CD4-positive, alpha-beta T cell (primary cell): ENCODE results near the gene CDC42SE2. TPM values are rescaled to one million over a fixed set of nuclear protein-coding genes. Genes with fewer than 3 reads are reported as not detected.

Source experiments
- ATAC-seq: fragments of 200-7000 bp; cut with Tn5 transposase; one replicate; pipeline ENCODE4 v1.10.0; 2022; ENCODE audit warnings: mild to moderate bottlenecking; ENCODE audit not compliant: poor library complexity
- CTCF ChIA-PET: fragments of 350-600 bp; sonication (Branson Sonifier 250); formaldehyde crosslinking; loops from one replicate; lab custom pipeline; 2021; ENCODE audit warnings: antibody characterized with exemption, inconsistent platforms; lab: Charles Lee
- POLR2A ChIA-PET: fragments of 350-600 bp; sonication (Branson Sonifier 250); formaldehyde crosslinking; loops from one replicate; lab custom pipeline; 2021; ENCODE audit warnings: antibody characterized with exemption, inconsistent platforms; lab: Charles Lee
- DNase-seq, 14 experiments: peaks; one replicate each; pipeline ENCODE4 v3.0.0-alpha.2; 2013 to 2020; ENCODE audit warnings: mixed read lengths in 2 of 14
- H3K27ac ChIP-seq, 2 donors: one replicate each; pipeline versions ENCODE4 v1.5.1 to v1.7.0; 2013; ENCODE audit warnings: low read length in 2 of 2, low read depth in 1 of 2, mild to moderate bottlenecking in 1 of 2
- H3K27me3 ChIP-seq, 2 experiments: 1 replicate in 1 of 2; 2 replicates in 1 of 2; pipeline versions ENCODE4 v1.6.1 to v1.7.0; 2013; ENCODE audit warnings: low read length in 2 of 2, control low read depth in 1 of 2, mild to moderate bottlenecking in 1 of 2, moderate library complexity in 1 of 2; ENCODE audit not compliant: insufficient read depth in 2 of 2, control insufficient read depth in 1 of 2
- H3K36me3 ChIP-seq: one replicate; pipeline ENCODE4 v1.6.1; 2013; ENCODE audit warnings: low read length, control low read depth; ENCODE audit not compliant: insufficient read depth
- H3K4me1 ChIP-seq: one replicate; pipeline ENCODE4 v1.6.1; 2013; ENCODE audit warnings: low read length, control low read depth; ENCODE audit not compliant: insufficient read depth
- H3K4me3 ChIP-seq: one replicate; pipeline ENCODE4 v1.5.1; 2013; ENCODE audit warnings: mild to moderate bottlenecking, low read length, moderate library complexity
- H3K9me3 ChIP-seq, 2 experiments: 1 replicate in 1 of 2; 2 replicates in 1 of 2; pipeline versions ENCODE4 v1.6.1 to v1.7.0; 2013; ENCODE audit warnings: low read length in 2 of 2, mild to moderate bottlenecking in 2 of 2, control low read depth in 1 of 2, moderate library complexity in 1 of 2; ENCODE audit not compliant: control insufficient read depth in 1 of 2, insufficient read depth in 1 of 2
- H3K27ac Mint-ChIP-seq: one replicate; pipeline ENCODE4 v1.8.0; 2020; ENCODE audit warnings: mixed read lengths
- H3K27me3 Mint-ChIP-seq: one replicate; pipeline ENCODE4 v1.8.0; 2021; ENCODE audit warnings: mixed read lengths
- H3K36me3 Mint-ChIP-seq: one replicate; pipeline ENCODE4 v1.8.0; 2021; ENCODE audit warnings: low read depth, mixed read lengths
- H3K4me1 Mint-ChIP-seq: one replicate; pipeline ENCODE4 v1.8.0; 2021; ENCODE audit warnings: low read depth, mixed read lengths
- H3K4me3 Mint-ChIP-seq: one replicate; pipeline ENCODE4 v1.8.0; 2020; ENCODE audit warnings: mild to moderate bottlenecking, mixed read lengths
- H3K9me3 Mint-ChIP-seq: one replicate; pipeline ENCODE4 v1.8.0; 2020; ENCODE audit warnings: mixed read lengths
- CTCF ChIP-seq: fragments of 200-600 bp; IDR thresholded peaks from one replicate; pipeline ENCODE4 v1.8.0; 2022; ENCODE audit warnings: antibody characterized with exemption, mild to moderate bottlenecking
- intact Hi-C, 2 experiments: fragments of 100-400 bp; cut with DNase I in 1 of 2; cut with micrococcal nuclease in 1 of 2; formaldehyde crosslinking; loops; one replicate each; pipeline versions ENCODE4 v1.15.1 to v1.9.0; 2023 to 2025; cut with DNase I, micrococcal nuclease
- total RNA-seq, 174 experiments: library from RNA in 2 of 174; stranded (reverse) in 2 of 174; gene quantifications; one replicate each; pipeline ENCODE4 v1.2.3 and lab custom pipeline; 2021 to 2026

CDC42SE2 gene
- total RNA-seq, 2 experiments from 2014 or later: 218 to 230 TPM

GRCh38 chr5:131286400-131286715 is 22.5 kb downstream of the CDC42SE2 start:
- H3K9me3 Mint-ChIP-seq: no peaks in the 10 kb centered on the region
- H3K4me3 Mint-ChIP-seq: no peak overlapping the region
- TF ChIP-seq CTCF: no peak
- DNase-seq: no peak
- ChIA-PET CTCF (interaction anchor here (0.7 to 2.1 kb wide), 5 partner anchors 9 to 714 kb away, joined by 3 to 8 read pairs (median 3); no protein-coding TSS in a partner anchor), POLR2A (interaction anchor here (0.7 to 4.1 kb wide), 6 partner anchors 14 to 100 kb away, joined by 4 to 45 read pairs (median 8); partner anchors contain the start of gene CDC42SE2)
- no peaks in the 10 kb centered on the region for H3K27me3 Mint-ChIP-seq
- H3K4me1 Mint-ChIP-seq: peaks cover 78% of the 10 kb centered on the region
- no peaks in the 10 kb centered on the region for H3K9me3 ChIP-seq
- peak overlapping the region in 1 of 2 donors; percentile 45 for H3K27ac ChIP-seq
- no peak for ATAC-seq
- H3K27me3 ChIP-seq: no peaks in the 10 kb centered on the region
- intact Hi-C loops: no loop called here
- no peak overlapping the region for H3K4me3 ChIP-seq
- H3K36me3 Mint-ChIP-seq: peaks cover 61% of the 10 kb centered on the region
- peaks cover 66% of the 10 kb centered on the region for H3K4me1 ChIP-seq
- peaks cover 30% of the 10 kb centered on the region for H3K36me3 ChIP-seq
- H3K27ac Mint-ChIP-seq: peak overlapping the region; percentile 77

GRCh38 chr5:131288328-131288727 is 24.5 kb downstream of the CDC42SE2 start:
- Histone ChIP-seq H3K9me3 (no peaks in the 10 kb centered on the region), H3K4me3 (no peak overlapping the region), H3K27me3 (no peaks in the 10 kb centered on the region), H3K36me3 (peaks cover 30% of the 10 kb centered on the region), H3K27ac (peak overlapping the region; percentile 42 to 68), H3K4me1 (peaks cover 73% of the 10 kb centered on the region)
- H3K27ac Mint-ChIP-seq: peak overlapping the region; percentile 92
- no peak for DNase-seq
- CTCF ChIA-PET: interaction anchor here (2.2 kb wide), 1 partner anchor 94 kb away, joined by 12 read pairs; no protein-coding TSS in a partner anchor
- H3K4me3 Mint-ChIP-seq: peak overlapping the region; percentile 80
- POLR2A ChIA-PET: interaction anchor here (0.9 to 2.8 kb wide), 5 partner anchors 8 to 37 kb away, joined by 3 to 33 read pairs (median 3); partner anchors contain the start of gene CDC42SE2
- peaks cover 70% of the 10 kb centered on the region for H3K4me1 Mint-ChIP-seq
- H3K27me3 Mint-ChIP-seq: no peaks in the 10 kb centered on the region
- intact Hi-C loops: loop anchor here in 1 of 2 experiments (2.0 kb wide), 2 partner anchors 16 kb away; no protein-coding TSS in a partner anchor
- TF ChIP-seq CTCF: no peak
- ATAC-seq: no peak
- H3K36me3 Mint-ChIP-seq: peaks cover 60% of the 10 kb centered on the region
- H3K9me3 Mint-ChIP-seq: no peaks in the 10 kb centered on the region

GRCh38 chr5:131289738-131290137 is 25.9 kb downstream of the CDC42SE2 start:
- H3K4me3 Mint-ChIP-seq: peak overlapping the region; percentile 80
- no peaks in the 10 kb centered on the region for H3K9me3 ChIP-seq
- CTCF ChIA-PET: interaction anchor here (0.7 to 2.2 kb wide), 7 partner anchors 9 to 92 kb away, joined by 3 to 12 read pairs (median 3); no protein-coding TSS in a partner anchor
- peaks cover 26% of the 10 kb centered on the region for H3K36me3 ChIP-seq
- peak overlapping the region; percentile 52 to 68 for H3K27ac ChIP-seq
- H3K27me3 ChIP-seq: no peaks in the 10 kb centered on the region
- POLR2A ChIA-PET: interaction anchor here (0.7 to 2.8 kb wide), 10 partner anchors 9 to 124 kb away, joined by 3 to 33 read pairs (median 4); partner anchors contain the start of gene CDC42SE2
- intact Hi-C loops: loop anchor here in 1 of 2 experiments (1.0 to 2.0 kb wide), 3 partner anchors 8 to 17 kb away; no protein-coding TSS in a partner anchor
- TF ChIP-seq CTCF: no peak
- peaks cover 72% of the 10 kb centered on the region for H3K36me3 Mint-ChIP-seq
- peak overlapping the region; percentile 30 for H3K4me3 ChIP-seq
- DNase-seq (peak in 2 of 14 experiments; percentile 26 to 42), ATAC-seq (peak; percentile 57)
- H3K4me1 Mint-ChIP-seq: peaks cover 76% of the 10 kb centered on the region
- H3K9me3 Mint-ChIP-seq: no peaks in the 10 kb centered on the region
- no peaks in the 10 kb centered on the region for H3K27me3 Mint-ChIP-seq
- peak overlapping the region; percentile 92 for H3K27ac Mint-ChIP-seq
- peaks cover 71% of the 10 kb centered on the region for H3K4me1 ChIP-seq
